CD4-positive, alpha-beta T cell (primary cell): ENCODE results near the gene PMS1. TPM values are rescaled to one million over a fixed set of nuclear protein-coding genes. Genes with fewer than 3 reads are reported as not detected.

Source experiments
- ATAC-seq: fragments of 200-7000 bp; cut with Tn5 transposase; one replicate; pipeline ENCODE4 v1.10.0; 2022; ENCODE audit warnings: mild to moderate bottlenecking; ENCODE audit not compliant: poor library complexity
- CTCF ChIA-PET: fragments of 350-600 bp; sonication (Branson Sonifier 250); formaldehyde crosslinking; loops from one replicate; lab custom pipeline; 2021; ENCODE audit warnings: antibody characterized with exemption, inconsistent platforms; lab: Charles Lee
- POLR2A ChIA-PET: fragments of 350-600 bp; sonication (Branson Sonifier 250); formaldehyde crosslinking; loops from one replicate; lab custom pipeline; 2021; ENCODE audit warnings: antibody characterized with exemption, inconsistent platforms; lab: Charles Lee
- DNase-seq, 14 experiments: peaks; one replicate each; pipeline ENCODE4 v3.0.0-alpha.2; 2013 to 2020; ENCODE audit warnings: mixed read lengths in 2 of 14
- H3K27ac ChIP-seq, 2 donors: one replicate each; pipeline versions ENCODE4 v1.5.1 to v1.7.0; 2013; ENCODE audit warnings: low read length in 2 of 2, low read depth in 1 of 2, mild to moderate bottlenecking in 1 of 2
- H3K27me3 ChIP-seq, 2 experiments: 1 replicate in 1 of 2; 2 replicates in 1 of 2; pipeline versions ENCODE4 v1.6.1 to v1.7.0; 2013; ENCODE audit warnings: low read length in 2 of 2, control low read depth in 1 of 2, mild to moderate bottlenecking in 1 of 2, moderate library complexity in 1 of 2; ENCODE audit not compliant: insufficient read depth in 2 of 2, control insufficient read depth in 1 of 2
- H3K36me3 ChIP-seq: one replicate; pipeline ENCODE4 v1.6.1; 2013; ENCODE audit warnings: low read length, control low read depth; ENCODE audit not compliant: insufficient read depth
- H3K4me1 ChIP-seq: one replicate; pipeline ENCODE4 v1.6.1; 2013; ENCODE audit warnings: low read length, control low read depth; ENCODE audit not compliant: insufficient read depth
- H3K4me3 ChIP-seq: one replicate; pipeline ENCODE4 v1.5.1; 2013; ENCODE audit warnings: mild to moderate bottlenecking, low read length, moderate library complexity
- H3K9me3 ChIP-seq, 2 experiments: 1 replicate in 1 of 2; 2 replicates in 1 of 2; pipeline versions ENCODE4 v1.6.1 to v1.7.0; 2013; ENCODE audit warnings: low read length in 2 of 2, mild to moderate bottlenecking in 2 of 2, control low read depth in 1 of 2, moderate library complexity in 1 of 2; ENCODE audit not compliant: control insufficient read depth in 1 of 2, insufficient read depth in 1 of 2
- H3K27ac Mint-ChIP-seq: one replicate; pipeline ENCODE4 v1.8.0; 2020; ENCODE audit warnings: mixed read lengths
- H3K27me3 Mint-ChIP-seq: one replicate; pipeline ENCODE4 v1.8.0; 2021; ENCODE audit warnings: mixed read lengths
- H3K36me3 Mint-ChIP-seq: one replicate; pipeline ENCODE4 v1.8.0; 2021; ENCODE audit warnings: low read depth, mixed read lengths
- H3K4me1 Mint-ChIP-seq: one replicate; pipeline ENCODE4 v1.8.0; 2021; ENCODE audit warnings: low read depth, mixed read lengths
- H3K4me3 Mint-ChIP-seq: one replicate; pipeline ENCODE4 v1.8.0; 2020; ENCODE audit warnings: mild to moderate bottlenecking, mixed read lengths
- H3K9me3 Mint-ChIP-seq: one replicate; pipeline ENCODE4 v1.8.0; 2020; ENCODE audit warnings: mixed read lengths
- CTCF ChIP-seq: fragments of 200-600 bp; IDR thresholded peaks from one replicate; pipeline ENCODE4 v1.8.0; 2022; ENCODE audit warnings: antibody characterized with exemption, mild to moderate bottlenecking
- intact Hi-C, 2 experiments: fragments of 100-400 bp; cut with DNase I in 1 of 2; cut with micrococcal nuclease in 1 of 2; formaldehyde crosslinking; loops; one replicate each; pipeline versions ENCODE4 v1.15.1 to v1.9.0; 2023 to 2025; cut with DNase I, micrococcal nuclease
- total RNA-seq, 174 experiments: library from RNA in 2 of 174; stranded (reverse) in 2 of 174; gene quantifications; one replicate each; pipeline ENCODE4 v1.2.3 and lab custom pipeline; 2021 to 2026

The PMS1 gene
- total RNA-seq, 2 experiments from 2014 or later, result 9.6 to 9.8 TPM

- no peaks in the 10 kb centered on the region for H3K9me3 ChIP-seq
- peaks cover 3% of the 10 kb centered on the region for H3K36me3 ChIP-seq
- H3K4me1 ChIP-seq, result no peaks in the 10 kb centered on the region
- no peak overlapping the region for H3K4me3 ChIP-seq
- peaks cover 51% of the 10 kb centered on the region for H3K36me3 Mint-ChIP-seq
- no peak overlapping the region for H3K27ac ChIP-seq
- H3K9me3 Mint-ChIP-seq, result no peaks in the 10 kb centered on the region
- CTCF ChIA-PET, result no interaction called here
- TF ChIP-seq CTCF, result no peak
- intact Hi-C loops, result no loop called here
- no peak for ATAC-seq
- H3K27me3 ChIP-seq, result no peaks in the 10 kb centered on the region
- no peaks in the 10 kb centered on the region for H3K27me3 Mint-ChIP-seq
- no peaks in the 10 kb centered on the region for H3K4me1 Mint-ChIP-seq
- POLR2A ChIA-PET, result no interaction called here
- no peak overlapping the region for H3K27ac Mint-ChIP-seq
- no peak overlapping the region for H3K4me3 Mint-ChIP-seq
- no peak for DNase-seq
Observed at GRCh38 chr2:189860161-189860560, 75.9 kb downstream of the PMS1 start.

GRCh38 chr2:189862751-189863150 is 78.5 kb downstream of the PMS1 start:
- ChIA-PET CTCF (no interaction called here), POLR2A (no interaction called here)
- Mint-ChIP-seq H3K27ac (no peak overlapping the region), H3K9me3 (no peaks in the 10 kb centered on the region), H3K27me3 (no peaks in the 10 kb centered on the region), H3K4me3 (no peak overlapping the region), H3K36me3 (peaks cover 49% of the 10 kb centered on the region), H3K4me1 (no peaks in the 10 kb centered on the region)
- TF ChIP-seq CTCF, result no peak
- no peak for ATAC-seq
- intact Hi-C loops, result no loop called here
- Histone ChIP-seq H3K36me3 (no peaks in the 10 kb centered on the region), H3K4me3 (no peak overlapping the region), H3K4me1 (no peaks in the 10 kb centered on the region), H3K27me3 (no peaks in the 10 kb centered on the region), H3K27ac (no peak overlapping the region), H3K9me3 (no peaks in the 10 kb centered on the region)
- DNase-seq, result no peak

- Mint-ChIP-seq H3K27me3 (no peaks in the 10 kb centered on the region), H3K36me3 (peaks cover 49% of the 10 kb centered on the region), H3K9me3 (no peaks in the 10 kb centered on the region), H3K27ac (no peak overlapping the region), H3K4me1 (no peaks in the 10 kb centered on the region), H3K4me3 (no peak overlapping the region)
- Histone ChIP-seq H3K27me3 (no peaks in the 10 kb centered on the region), H3K9me3 (no peaks in the 10 kb centered on the region), H3K4me3 (no peak overlapping the region), H3K36me3 (no peaks in the 10 kb centered on the region), H3K27ac (no peak overlapping the region), H3K4me1 (no peaks in the 10 kb centered on the region)
- ATAC-seq, result no peak
- POLR2A ChIA-PET, result no interaction called here
- intact Hi-C loops, result no loop called here
- TF ChIP-seq CTCF, result no peak
- DNase-seq, result no peak
- CTCF ChIA-PET, result no interaction called here
Observed at GRCh38 chr2:189865826-189866225, 81.6 kb downstream of the PMS1 start.
